Activated CD4-positive, alpha-beta T cell treated with anti-CD3 and anti-CD28 coated beads for 1 hour (primary cell): Measurements from ENCODE around the gene CALML6.

ENCODE experiments used
- DNase-seq: peaks from one replicate; pipeline ENCODE4 v3.0.0-alpha.2; 2020

CALML6 gene

DNA sequence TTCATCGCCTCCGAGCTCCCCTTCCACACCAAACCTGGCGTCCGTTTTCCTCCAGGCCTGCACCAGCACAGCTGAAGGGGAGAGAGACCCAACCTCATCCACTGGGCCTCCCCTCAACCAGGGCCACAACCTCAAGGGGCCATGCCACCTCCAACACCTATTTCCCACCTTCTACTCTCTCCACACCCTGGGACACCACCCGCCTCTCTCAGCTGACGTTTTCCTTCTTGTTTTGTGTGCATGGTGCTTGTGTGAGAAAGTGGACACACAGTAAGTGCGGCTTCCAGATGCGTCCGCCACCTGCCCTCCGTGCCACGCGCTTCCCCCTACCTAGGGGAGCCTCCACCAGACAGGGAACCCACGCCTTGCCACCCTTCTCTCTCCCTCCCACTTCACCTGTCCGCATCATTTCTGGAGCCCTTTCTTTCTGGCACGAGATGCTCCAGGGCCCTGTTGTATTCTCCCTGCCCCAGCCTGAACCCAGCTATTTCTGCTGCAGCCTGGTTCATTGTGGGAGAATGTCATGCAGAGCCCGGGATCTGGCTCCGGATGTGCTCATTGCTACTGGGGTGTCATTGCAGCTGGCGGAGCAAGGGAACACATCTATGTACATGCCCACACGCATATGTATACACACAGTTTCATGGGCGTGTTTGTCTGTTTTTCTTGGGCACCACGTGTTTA lies 22.8 kb upstream of the CALML6 start:
- no peak for DNase-seq

DNA sequence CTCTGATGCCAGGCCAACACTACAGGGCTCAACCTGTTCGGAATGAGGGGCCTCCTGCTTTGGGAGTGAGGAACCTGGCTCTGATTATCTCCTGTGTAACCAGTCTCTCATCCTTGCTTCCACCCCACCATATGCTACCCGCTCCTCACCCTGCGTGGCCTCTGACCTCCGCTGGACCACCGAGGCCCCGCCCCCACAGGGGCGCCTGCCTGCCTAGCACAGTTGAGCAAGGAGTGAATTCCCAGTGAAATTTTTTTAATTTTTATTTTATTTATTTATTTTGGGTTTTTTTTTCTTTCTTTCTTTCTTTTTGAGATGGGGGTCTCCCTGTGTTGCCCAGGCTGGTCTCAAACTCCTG lies 22.3 kb upstream of the CALML6 start:
- no peak for DNase-seq

DNA sequence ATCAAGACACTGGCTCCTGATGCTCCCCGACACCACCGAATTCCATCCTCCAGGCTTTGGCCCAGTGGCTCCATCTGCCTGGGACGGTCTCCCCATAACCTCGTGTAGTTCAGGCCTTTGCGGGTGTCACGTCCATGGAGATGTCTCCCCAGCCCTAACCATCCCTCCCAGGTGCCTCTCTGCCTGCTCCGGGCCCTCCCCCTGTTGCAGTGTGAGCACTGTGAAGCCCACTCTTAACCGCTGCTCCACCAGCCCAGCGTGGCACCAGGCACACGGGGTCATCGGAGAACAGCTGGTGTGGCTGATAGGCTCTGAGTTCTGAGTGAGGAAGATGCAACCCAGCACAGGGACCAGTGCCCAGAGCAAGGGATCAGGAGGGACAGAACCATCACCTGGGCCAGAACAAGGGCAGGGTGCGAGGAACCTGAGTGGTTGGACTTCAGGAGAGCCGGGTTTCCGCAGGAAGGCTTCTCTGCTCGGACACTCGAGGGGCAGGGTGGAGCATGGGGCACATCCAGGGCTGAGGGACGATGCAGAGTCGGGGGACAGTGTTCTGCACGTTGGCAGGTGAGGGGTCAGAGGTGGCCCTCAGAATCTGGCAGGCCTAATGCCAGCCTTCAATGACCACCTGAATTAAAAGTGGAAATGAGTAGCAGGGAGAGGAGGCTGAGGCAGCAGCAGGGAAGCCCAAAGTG lies 21.6 kb upstream of the CALML6 start:
- no peak for DNase-seq

DNA sequence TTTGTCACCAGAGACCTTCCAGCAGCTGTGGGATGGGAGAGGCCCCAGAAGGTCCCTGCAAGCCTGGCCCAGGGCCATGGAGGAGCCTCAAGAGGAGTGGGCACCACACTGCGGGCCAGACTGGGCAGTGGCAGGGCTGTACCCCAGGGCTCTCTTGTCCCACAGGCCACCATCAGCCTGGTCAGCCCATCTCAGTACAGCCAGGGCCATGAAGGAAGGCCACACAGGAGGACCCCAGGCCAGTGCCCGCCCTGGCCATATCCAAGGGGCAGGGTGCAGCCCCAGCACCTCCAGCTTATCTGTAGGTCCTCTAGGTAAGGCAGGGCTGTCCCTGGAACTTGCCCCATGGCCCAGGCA lies 21.1 kb upstream of the CALML6 start:
- DNase-seq = no peak

DNA sequence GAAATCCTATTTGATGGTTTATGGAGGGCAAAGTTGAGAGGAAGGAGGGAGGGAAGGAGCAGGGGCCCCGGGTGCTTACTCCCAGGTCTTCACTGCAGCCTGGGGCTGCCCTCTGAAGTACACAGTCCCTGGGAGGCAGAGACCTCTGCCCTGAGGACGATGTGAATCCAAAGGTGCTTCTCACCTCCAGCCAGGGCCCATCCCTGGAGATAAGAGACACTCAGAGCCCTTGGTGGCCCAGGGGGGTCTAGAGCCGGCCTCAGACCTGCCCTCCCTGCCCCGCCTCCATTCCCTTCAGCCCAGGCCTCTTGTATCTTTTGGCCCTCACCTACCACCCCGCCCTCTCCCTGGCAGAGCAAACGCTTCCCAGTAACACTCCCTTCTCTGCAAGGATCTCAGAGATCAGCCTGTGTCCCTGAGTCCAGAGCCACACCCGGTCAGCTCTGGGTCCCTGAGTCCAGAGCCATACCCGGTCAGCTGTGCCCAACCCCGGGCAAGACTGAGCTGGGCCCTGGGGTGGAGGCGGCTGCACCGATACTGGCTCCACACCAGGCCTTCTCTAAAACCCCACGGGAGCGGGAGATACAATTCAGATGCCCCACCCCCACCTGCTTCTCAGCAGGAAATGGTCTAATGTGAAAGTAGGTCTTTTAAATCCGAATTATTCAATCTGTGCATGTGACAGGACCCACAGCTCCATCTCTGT lies 20.6 kb upstream of the CALML6 start:
- DNase-seq = no peak

DNA sequence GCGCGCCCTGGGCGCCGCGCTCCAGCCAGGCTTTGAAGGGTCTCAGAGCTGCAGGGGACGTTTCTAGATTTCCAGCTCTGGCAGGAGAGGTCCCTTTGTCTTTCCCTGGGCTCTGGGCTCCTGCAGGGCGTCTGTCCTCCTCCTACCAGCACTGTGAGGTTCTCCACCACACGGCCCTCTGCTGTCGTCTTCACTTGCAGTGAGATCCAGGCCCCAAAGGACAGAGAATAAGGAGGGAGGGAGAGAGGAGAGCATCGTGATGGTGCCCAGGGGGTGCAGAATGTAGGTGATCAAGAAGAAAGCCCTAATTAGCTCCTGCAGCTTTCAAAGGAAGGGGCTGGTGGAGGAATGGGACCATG lies 20.0 kb upstream of the CALML6 start:
- no peak for DNase-seq

DNA sequence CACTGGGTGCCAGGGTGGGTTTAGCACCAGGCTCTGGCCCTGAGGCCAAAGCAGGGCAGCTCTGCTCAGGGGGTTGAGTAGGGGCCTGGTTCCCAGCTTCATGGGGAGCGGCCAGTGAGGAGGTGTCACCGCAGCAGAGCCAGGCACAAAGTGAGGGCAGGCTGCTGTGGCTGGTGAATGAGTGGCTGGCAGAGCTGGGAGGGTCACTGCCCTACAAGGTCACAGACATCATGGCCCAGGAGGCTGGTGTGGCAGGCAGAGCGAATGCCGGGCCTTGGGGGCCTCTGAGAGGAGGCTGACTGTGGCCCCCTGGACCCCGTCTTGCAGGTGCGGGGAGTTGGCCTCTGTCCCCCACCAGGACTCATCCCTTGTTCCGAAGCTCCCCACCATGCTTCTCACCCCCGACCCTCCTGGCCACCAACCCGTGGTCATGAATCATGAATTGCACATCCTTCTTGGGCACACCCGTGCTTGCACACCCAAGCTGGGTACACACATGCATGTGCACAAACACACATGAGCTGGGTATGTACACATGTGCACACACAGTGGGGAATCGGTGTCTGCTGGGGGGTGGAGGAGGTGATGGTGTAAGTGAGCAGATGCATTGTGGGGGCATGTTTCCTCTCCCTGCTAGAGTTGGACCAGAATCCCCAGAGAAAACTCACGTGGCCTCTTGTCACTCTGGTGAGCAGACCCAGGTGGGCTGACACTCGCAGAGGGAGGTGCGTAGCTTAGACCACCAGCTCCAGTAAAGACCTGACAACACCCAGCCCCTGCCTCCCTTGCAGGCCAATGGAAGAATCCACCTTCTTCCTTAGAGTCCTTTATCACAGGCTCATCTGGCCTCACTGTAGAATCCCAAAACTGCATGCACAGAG lies 19.4 kb upstream of the CALML6 start:
- no peak for DNase-seq

DNA sequence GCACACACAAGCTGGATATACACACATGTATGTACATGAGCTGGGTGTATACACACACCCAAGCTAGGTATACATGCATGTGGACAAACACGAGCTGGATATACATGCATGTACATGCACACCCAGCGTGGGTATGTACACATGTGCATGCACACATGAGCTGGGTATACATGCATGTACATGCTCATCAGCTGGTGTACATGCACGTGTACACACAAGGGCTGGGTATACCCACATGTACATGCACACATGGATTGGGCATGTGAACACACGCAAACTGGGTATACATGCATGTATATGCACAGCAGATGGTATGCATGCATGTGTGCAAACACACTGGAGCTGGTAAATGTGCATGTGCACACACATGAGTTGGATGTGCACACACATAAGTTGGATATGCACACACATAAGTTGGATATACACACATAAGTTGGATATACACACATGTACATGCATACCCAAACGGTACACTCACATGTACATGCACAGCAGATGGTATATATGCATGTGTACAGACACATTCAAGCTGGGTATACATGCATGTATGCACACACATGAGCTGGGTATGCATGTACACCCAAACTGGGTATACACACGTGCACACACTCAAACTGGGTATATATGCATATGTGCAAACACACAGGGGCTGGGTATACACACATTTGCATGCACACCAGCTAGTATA lies 16.7 kb upstream of the CALML6 start:
- DNase-seq = no peak

DNA sequence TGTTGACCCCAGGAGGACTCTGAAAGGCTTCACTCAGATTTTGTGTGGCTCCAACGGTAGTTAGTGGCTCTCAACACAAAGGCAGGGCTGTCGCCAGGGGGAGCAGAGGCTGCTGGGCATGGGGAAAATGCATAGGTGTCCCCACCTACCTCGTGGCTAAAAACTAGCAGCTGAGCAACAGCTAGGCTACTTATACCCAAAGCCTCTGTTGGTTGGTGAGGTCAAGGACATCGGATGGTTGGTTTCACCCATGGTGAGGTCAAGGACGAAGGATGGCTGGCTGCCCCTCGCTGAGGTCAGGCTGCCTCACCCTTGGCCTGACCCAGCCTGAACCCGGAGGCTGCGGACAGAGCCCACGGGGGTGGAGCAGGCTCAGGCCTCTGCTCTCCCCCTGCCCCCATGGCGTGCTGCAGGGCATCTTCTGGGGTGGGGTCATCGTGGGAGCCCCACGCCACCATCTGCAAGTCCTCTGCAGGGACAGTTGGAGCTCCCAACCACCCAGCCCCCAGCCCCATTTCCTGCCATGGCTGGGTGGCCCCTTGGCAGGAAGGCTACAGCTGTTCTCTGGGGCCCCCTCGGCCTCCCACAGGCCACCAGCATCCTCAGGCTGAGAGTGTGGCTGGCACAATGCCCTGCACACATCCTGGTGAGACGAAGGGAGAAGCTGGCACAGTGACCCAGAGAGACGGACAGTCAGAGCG lies 15.6 kb upstream of the CALML6 start:
- no peak for DNase-seq

DNA sequence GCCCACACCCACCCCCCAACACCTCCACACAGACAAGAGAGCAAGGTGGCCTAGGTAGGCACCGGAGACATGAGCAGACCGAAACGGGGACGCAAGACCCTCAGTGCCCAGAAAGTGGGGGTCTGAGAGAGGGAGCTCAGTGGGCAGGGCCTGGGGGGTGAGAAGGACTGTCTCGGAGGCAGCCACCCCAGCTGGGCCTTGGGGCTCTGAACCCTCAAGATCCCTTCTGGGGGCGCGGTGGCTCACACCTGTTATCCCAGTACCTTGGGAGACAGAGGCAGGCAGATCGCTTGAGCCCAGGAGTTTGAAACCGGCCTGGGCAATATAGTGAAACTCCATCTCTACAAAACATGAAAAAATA lies 15.1 kb upstream of the CALML6 start:
- DNase-seq = no peak

DNA sequence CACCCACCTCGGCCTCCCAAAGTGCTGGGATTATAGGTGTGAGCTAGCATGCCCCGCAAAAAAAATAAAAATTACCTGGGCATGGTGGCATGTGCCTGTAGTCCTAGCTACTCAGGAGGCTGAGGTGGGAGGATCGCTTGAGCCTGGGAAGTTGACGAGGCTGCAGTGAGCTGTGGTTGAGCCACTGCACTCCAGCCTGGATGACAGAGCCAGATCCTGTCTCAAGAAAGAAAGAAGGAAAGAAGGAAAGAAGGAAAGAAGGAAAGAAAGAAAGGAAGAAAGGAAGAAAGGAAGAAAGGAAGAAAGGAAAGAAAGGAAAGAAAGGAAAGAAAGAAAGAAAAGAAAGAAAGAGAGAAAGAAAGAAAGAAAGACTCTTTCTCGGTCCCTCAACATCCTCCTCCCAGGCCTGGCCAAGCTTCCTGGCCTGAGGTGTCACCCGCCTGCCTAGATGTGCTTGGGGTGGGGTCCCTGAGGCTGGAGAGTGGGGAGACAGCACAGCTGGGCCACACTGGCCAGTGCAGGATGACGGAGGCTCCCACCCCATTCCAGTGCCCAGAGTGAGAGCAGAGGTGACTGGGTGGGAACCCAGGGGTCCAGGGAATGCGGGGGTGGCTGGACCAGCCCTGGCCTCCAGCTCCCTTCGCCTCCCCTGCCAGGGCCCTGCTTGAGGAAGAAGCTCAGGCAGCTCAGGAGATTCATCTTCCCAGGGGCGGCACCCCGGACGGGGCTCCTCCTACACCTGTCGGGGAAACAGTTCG lies 14.0 kb upstream of the CALML6 start:
- no peak for DNase-seq

DNA sequence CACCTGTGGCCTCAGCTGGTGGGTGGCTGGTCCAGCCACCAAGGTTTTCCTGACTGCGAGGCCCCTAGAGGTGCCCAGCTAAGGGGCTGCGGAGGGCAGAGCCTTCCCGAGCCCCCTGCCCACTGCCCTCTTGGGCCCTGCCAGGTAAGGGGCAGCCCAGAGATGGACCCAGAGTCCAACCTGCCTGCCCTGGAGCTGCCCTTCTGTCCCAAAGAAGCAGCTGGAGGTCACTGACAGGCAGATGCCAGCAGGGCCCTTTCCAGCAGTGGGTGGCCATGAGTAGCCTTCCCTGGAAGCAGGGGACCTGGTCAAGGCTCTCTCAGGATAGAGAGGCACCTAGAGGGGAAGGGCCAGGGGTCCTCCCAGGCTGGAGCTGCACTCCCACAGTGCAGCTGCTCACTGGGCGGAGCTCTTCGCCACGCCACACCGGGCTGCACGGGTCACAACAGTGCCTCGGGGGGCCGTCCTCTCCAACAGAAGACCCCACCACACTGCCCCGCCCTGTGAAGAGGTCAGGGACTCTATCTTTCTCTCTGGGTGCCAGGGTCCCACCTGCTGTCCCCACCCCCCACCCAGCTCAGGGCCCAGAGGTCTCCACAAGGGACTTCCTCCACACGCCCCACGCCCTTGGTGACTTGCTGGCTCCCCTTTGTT lies 13.3 kb upstream of the CALML6 start:
- DNase-seq = no peak

DNA sequence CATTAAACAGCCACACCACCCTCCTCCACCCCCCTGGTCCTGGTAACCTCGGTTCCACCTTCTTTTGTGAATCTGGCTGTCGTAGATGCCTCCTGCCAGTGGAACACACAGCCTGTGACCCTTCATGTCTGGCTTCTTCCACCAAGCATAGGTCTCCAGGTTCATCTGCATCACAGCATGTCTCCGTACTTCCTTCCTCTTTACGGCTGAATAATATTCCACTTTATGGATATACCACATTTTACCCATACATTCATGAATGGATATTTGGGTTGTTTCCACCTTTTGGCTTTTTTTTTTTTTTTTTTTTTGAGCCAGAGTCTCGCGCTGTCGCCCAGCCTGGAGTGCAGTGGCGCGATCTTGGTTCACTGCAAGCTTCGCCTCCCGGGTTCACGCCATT lies 11.8 kb upstream of the CALML6 start:
- no peak for DNase-seq

DNA sequence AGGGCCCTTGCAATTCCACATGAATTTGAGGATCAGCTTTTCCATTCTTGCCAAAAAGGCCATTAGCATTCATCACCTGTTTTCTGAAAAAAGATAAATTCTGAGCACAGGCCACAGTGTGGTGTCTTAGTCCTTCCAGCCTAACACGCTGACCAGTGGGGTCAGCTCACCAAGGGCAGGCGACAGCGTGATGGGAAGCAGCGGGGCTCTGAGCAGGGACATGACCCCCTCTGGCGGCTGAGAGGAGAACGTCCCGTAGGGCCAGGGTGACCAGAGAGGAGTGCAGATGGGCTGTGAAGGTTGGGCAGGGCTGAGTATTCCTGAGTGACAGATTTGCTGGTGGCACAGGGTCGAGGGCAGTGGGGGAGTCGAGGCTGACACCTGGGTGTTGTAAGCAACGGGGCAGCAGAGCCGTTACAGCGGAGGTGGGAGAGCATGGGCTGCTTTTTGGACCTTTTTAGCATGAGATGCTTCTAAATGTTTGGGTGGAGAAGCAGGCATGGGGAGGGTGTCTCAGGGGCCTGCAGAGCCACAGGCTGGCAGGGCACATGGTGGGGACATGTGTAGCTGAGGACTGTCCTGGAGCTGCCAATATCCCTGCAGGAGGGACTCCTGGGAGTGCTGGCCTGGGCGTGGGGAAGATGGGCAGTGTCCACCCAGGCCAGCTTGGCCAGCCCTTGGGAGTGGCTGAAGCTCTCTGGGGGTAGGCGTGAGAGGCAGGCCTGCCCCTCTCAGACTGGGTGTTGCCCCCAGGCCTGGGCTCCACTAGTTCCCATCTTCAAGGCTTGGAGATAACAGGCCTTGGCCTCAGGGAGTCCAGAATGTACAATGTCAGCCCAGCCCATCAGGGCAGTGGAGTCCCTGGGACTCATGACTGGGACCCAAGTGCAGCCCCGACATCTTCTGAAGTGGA lies 8.6 kb upstream of the CALML6 start:
- DNase-seq = peak; percentile 47

DNA sequence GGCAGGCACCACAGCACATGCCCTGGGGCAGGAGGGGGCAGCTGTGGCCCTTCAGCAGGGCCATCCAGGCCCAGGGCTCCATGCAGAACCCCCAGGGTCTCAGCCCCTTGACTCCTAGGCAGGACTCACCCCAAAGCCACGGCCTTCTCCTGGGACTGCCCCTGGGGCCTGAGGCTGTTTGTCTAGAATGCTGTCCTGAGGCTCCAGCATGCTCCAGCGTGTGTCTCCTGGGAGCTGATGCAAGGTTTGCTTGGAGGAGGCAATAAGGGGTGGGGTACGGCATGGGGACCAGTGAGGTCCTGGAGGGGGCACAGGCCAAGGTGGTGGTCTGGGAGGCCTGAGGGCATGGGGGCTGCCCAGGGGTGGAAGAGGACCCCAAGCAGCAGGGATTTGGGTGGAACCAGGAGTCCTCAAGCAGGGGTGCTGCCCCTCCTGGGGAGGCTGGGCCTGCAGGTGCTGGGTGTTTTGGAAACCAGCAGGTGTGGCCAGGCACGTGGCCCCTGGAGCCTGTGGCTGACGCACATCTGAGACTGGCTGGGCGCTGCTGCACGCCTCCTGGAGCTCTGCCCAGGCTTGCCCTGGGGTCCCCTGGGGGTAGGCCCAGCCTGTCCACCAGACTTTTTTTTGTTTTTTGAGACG lies 7.8 kb upstream of the CALML6 start:
- DNase-seq = no peak

DNA sequence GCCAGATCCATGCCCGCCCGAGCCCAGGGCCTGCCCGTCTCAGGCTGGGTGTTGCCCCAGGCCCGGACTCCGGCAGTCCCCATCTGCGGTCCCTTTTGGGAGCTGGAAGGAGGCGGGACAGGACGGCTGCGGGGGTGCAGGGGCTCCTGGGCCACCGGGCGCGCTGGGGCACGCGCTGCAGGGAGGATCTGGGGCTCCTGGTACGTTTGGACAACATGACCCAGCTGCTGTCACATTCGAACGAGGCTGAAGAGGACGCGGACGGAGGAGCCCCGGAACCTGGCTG lies 6.6 kb upstream of the CALML6 start:
- DNase-seq = no peak

DNA sequence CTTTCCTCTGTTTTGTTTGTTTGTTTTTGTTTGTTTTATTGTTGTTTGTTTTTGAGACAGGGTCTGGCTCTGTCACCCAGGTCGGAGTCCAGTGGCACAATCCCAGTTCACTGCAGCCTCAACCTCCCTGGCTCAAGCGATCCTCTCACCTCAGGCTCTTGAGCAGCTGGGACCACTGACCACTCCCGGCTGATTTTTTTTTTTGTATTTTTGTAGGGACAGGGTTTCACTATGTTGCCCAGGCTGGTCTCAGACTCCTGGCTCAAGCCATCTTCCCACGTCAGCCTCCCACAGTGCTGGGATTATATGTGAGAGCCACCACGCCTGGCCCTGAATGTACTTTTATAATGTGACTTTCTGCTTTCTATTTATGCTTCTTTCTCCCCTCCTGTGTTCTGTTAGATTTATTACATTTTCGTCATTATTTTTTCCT lies 5.0 kb upstream of the CALML6 start:
- no peak for DNase-seq

DNA sequence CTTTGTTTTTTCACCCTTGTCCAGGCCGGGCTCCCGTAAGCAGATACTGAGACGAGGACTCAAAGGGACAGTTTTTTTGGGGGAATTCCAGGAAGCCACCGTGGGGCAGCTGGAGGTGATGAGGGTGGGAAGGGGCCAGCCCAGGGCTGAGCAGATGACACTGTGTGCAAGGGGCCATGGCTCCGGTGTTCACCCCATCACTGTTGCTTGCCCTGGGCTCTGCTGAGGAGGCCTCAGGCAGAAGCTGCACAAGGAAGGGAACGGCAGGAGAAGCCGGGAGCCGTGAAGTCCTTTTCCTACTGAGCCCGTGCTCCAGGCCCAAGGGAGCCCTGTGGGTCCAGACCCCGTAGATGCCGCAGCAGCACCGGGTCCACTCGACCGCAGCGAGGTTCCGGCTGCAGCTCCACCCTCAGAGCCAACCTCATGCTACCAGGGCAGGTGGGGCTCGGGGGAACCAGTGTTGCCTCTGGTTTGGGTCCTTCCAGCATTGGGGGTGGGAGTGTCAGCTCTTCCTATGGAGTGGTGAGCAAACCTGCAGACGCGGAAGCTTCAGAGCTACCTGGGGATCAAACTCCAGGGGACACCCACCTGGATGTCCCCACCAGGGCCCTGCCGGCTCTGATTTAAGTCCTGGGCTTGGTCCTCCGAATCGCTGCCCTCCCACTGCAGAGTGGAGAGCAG lies 4.3 kb upstream of the CALML6 start:
- no peak for DNase-seq
